GM23338 (cell line): Measurements from ENCODE around the gene GALNT11. TPM values are rescaled to one million over a fixed set of nuclear protein-coding genes. Genes with fewer than 3 reads are reported as not detected.

Source experiments
- ATAC-seq: fragments of 200-7000 bp; cut with Tn5 transposase; 3 replicates; pipeline ENCODE4 v1.9.1; 2020
- DNase-seq: peaks from one replicate; pipeline ENCODE4 v3.0.0-alpha.2; 2015; ENCODE audit warnings: low spot score
- H2AFZ ChIP-seq: fragments of 200-600 bp; sonication (generic); 2 replicates; pipeline ENCODE4 v1.8.0; 2016; ENCODE audit warnings: antibody characterized with exemption, mild to moderate bottlenecking, moderate library complexity
- H3F3A ChIP-seq: fragments of 200-600 bp; sonication (generic); replicated peaks from 2 replicates; pipeline ENCODE4 v1.8.0; 2017; ENCODE audit warnings: antibody characterized with exemption, mixed run types, low read depth
- H3K27ac ChIP-seq: fragments of 200-600 bp; sonication (generic); 2 replicates; pipeline ENCODE4 v1.6.1; 2016; ENCODE audit warnings: low read depth
- H3K27me3 ChIP-seq: fragments of 200-600 bp; sonication (generic); 2 replicates; pipeline ENCODE4 v1.8.0; 2016; ENCODE audit warnings: mild to moderate bottlenecking, mixed run types, moderate library complexity; ENCODE audit not compliant: insufficient read depth
- H3K36me3 ChIP-seq: fragments of 200-600 bp; sonication (generic); 2 replicates; pipeline ENCODE4 v1.8.0; 2016; ENCODE audit warnings: mild to moderate bottlenecking; ENCODE audit not compliant: insufficient read depth
- H3K4me1 ChIP-seq: fragments of 200-600 bp; sonication (generic); 2 replicates; pipeline ENCODE4 v1.8.0; 2016; ENCODE audit warnings: mild to moderate bottlenecking, moderate library complexity; ENCODE audit not compliant: insufficient read depth
- H3K4me2 ChIP-seq: fragments of 200-600 bp; sonication (generic); 2 replicates; pipeline ENCODE4 v1.7.1; 2017; ENCODE audit warnings: mixed run types
- H3K4me3 ChIP-seq: fragments of 200-600 bp; sonication (generic); 2 replicates; pipeline ENCODE4 v1.6.1; 2016; ENCODE audit warnings: mixed run types
- H3K79me2 ChIP-seq: fragments of 200-600 bp; sonication (generic); replicated peaks from 2 replicates; pipeline ENCODE4 v1.8.0; 2017; ENCODE audit warnings: mild to moderate bottlenecking; ENCODE audit not compliant: insufficient read depth
- H3K9me2 ChIP-seq: fragments of 200-600 bp; sonication (generic); 2 replicates; pipeline ENCODE4 v1.8.0; 2017; ENCODE audit not compliant: insufficient read depth
- H4K20me1 ChIP-seq: fragments of 200-600 bp; sonication (generic); replicated peaks from 2 replicates; pipeline ENCODE4 v1.8.0; 2017; ENCODE audit warnings: mild to moderate bottlenecking; ENCODE audit not compliant: insufficient read depth
- H3K27ac Mint-ChIP-seq: 2 replicates; pipeline ENCODE4 v1.8.0; 2020; ENCODE audit warnings: inconsistent platforms, mild to moderate bottlenecking, moderate library complexity, mixed read lengths
- H3K27me3 Mint-ChIP-seq: 3 replicates; pipeline ENCODE4 v1.8.0; 2022; ENCODE audit warnings: low read depth, mild to moderate bottlenecking, moderate library complexity, mixed read lengths, inconsistent platforms; ENCODE audit not compliant: insufficient read depth, poor library complexity
- H3K36me3 Mint-ChIP-seq: 3 replicates; pipeline ENCODE4 v1.8.0; 2021; ENCODE audit warnings: low read depth, mild to moderate bottlenecking, inconsistent platforms, moderate library complexity, mixed read lengths
- H3K4me1 Mint-ChIP-seq: 3 replicates; pipeline ENCODE4 v1.8.0; 2020; ENCODE audit warnings: mild to moderate bottlenecking, inconsistent platforms, mixed read lengths
- H3K4me3 Mint-ChIP-seq: 3 replicates; pipeline ENCODE4 v1.8.0; 2021; ENCODE audit warnings: moderate library complexity, mild to moderate bottlenecking, inconsistent platforms, mixed read lengths
- H3K9me3 Mint-ChIP-seq: 3 replicates; pipeline ENCODE4 v1.8.0; 2020; ENCODE audit warnings: moderate library complexity, mild to moderate bottlenecking, inconsistent platforms, mixed read lengths
- EZH2phosphoT487 ChIP-seq: fragments of 200-600 bp; sonication (generic); IDR thresholded peaks from one replicate; pipeline ENCODE4 v1.8.1; 2018; ENCODE audit warnings: antibody characterized with exemption; ENCODE audit not compliant: unreplicated experiment
- NANOG ChIP-seq: IDR thresholded peaks from 2 replicates; pipeline ENCODE4 v1.6.1; 2016; ENCODE audit warnings: antibody characterized with exemption, borderline replicate concordance
- STAT1 ChIP-seq: IDR thresholded peaks from one replicate; pipeline ENCODE4 v1.6.1; 2016; ENCODE audit warnings: antibody characterized with exemption; ENCODE audit not compliant: unreplicated experiment
- ZNF331 ChIP-seq: fragments of 250-450 bp; sonication (Bioruptor Pico); IDR thresholded peaks from 2 replicates; pipeline ENCODE4 v1.5.0; 2020; ENCODE audit warnings: low read depth, mild to moderate bottlenecking, moderate library complexity
- polyA plus RNA-seq: library from polyadenylated mRNA; unstranded; fragments of >200 nt; fragmentation: Nextera tagmentation; extraction: Ambion mirVana; gene quantifications from 2 replicates; pipeline ENCODE4 v1.2.1, GENCODE V29; 2016
- total RNA-seq: library from RNA; depleted of rRNA; stranded (reverse); fragments of >200 nt; shearing (Covaris generic); gene quantifications from 2 replicates; pipeline ENCODE4 v1.2.3, GENCODE V29; 2014
- TF ChIP-seq, protein P1 (sequence below), 2 experiments: fragments of 200-600 bp in 1 of 2; sonication (generic) in 1 of 2; conservative IDR thresholded peaks; 2 replicates each; pipeline versions ENCODE4 v1.5.1 to v1.6.1; 2016 to 2017; ENCODE audit warnings: antibody characterized with exemption in 2 of 2, low read depth in 2 of 2, mild to moderate bottlenecking in 2 of 2, moderate library complexity in 1 of 2
- TF ChIP-seq, protein P2 (sequence below): IDR thresholded peaks from one replicate; pipeline ENCODE4 v1.6.1; 2018; ENCODE audit warnings: antibody characterized with exemption; ENCODE audit not compliant: unreplicated experiment
- TF ChIP-seq, protein P3 (sequence below): IDR thresholded peaks from 2 replicates; pipeline ENCODE4 v1.6.1; 2016; ENCODE audit warnings: antibody characterized with exemption
- TF ChIP-seq, protein P4 (sequence below): fragments of 250-450 bp; sonication (Bioruptor Pico); IDR thresholded peaks from 2 replicates; pipeline ENCODE4 v1.5.0; 2020; ENCODE audit warnings: mild to moderate bottlenecking, moderate library complexity

The GALNT11 gene
- total and polyA plus RNA-seq, 2 experiments from 2014 or later: 16.1 to 33.6 TPM

DNA sequence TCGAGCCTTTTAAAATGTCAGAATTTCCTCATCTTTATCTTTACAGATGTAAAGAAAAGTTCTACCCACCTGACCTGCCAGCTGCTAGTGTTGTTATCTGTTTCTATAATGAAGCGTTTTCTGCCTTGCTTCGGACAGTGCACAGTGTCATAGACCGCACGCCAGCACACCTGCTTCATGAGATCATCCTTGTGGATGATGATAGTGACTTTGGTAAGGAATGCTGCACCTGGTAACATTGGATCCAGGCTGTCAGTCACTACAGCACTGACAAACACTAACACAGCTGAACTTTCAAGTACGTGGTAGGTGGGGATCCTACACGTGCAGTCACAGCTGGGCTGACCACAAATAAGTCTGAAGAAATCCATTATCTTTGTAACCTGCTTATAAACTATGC, 77.6 kb downstream of the GALNT11 start:
- Histone ChIP-seq H3K36me3 (no peaks in the 10 kb centered on the region), H3K4me3 (no peak overlapping the region), H4K20me1 (no peaks in the 10 kb centered on the region; the same call in 1 of the 2 replicates), H3K4me2 (no peak overlapping the region), H3K4me1 (no peaks in the 10 kb centered on the region), H2AFZ (no peak overlapping the region), H3F3A (no peaks in the 10 kb centered on the region), H3K27ac (no peak overlapping the region), H3K27me3 (no peaks in the 10 kb centered on the region), H3K79me2 (no peaks in the 10 kb centered on the region), H3K9me2 (no peaks in the 10 kb centered on the region)
- DNase-seq: no peak
- Mint-ChIP-seq H3K9me3 (no peaks in the 10 kb centered on the region), H3K36me3 (peaks cover 3% of the 10 kb centered on the region; the same call in 1 of the 3 replicates), H3K4me3 (no peak overlapping the region), H3K27ac (no peak overlapping the region), H3K27me3 (peaks cover 2% of the 10 kb centered on the region), H3K4me1 (no peaks in the 10 kb centered on the region; the same call in 2 of the 3 replicates)
- no peak for ATAC-seq
- TF ChIP-seq, protein P1, sequence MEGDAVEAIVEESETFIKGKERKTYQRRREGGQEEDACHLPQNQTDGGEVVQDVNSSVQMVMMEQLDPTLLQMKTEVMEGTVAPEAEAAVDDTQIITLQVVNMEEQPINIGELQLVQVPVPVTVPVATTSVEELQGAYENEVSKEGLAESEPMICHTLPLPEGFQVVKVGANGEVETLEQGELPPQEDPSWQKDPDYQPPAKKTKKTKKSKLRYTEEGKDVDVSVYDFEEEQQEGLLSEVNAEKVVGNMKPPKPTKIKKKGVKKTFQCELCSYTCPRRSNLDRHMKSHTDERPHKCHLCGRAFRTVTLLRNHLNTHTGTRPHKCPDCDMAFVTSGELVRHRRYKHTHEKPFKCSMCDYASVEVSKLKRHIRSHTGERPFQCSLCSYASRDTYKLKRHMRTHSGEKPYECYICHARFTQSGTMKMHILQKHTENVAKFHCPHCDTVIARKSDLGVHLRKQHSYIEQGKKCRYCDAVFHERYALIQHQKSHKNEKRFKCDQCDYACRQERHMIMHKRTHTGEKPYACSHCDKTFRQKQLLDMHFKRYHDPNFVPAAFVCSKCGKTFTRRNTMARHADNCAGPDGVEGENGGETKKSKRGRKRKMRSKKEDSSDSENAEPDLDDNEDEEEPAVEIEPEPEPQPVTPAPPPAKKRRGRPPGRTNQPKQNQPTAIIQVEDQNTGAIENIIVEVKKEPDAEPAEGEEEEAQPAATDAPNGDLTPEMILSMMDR (conservative IDR thresholded peaks at IDR 0.05; ENCODE audit: low read depth in 2 of 2): no peak
- TF ChIP-seq NANOG: no peak
- TF ChIP-seq, protein P2, sequence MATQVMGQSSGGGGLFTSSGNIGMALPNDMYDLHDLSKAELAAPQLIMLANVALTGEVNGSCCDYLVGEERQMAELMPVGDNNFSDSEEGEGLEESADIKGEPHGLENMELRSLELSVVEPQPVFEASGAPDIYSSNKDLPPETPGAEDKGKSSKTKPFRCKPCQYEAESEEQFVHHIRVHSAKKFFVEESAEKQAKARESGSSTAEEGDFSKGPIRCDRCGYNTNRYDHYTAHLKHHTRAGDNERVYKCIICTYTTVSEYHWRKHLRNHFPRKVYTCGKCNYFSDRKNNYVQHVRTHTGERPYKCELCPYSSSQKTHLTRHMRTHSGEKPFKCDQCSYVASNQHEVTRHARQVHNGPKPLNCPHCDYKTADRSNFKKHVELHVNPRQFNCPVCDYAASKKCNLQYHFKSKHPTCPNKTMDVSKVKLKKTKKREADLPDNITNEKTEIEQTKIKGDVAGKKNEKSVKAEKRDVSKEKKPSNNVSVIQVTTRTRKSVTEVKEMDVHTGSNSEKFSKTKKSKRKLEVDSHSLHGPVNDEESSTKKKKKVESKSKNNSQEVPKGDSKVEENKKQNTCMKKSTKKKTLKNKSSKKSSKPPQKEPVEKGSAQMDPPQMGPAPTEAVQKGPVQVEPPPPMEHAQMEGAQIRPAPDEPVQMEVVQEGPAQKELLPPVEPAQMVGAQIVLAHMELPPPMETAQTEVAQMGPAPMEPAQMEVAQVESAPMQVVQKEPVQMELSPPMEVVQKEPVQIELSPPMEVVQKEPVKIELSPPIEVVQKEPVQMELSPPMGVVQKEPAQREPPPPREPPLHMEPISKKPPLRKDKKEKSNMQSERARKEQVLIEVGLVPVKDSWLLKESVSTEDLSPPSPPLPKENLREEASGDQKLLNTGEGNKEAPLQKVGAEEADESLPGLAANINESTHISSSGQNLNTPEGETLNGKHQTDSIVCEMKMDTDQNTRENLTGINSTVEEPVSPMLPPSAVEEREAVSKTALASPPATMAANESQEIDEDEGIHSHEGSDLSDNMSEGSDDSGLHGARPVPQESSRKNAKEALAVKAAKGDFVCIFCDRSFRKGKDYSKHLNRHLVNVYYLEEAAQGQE: no peak
- TF ChIP-seq EZH2phosphoT487: no peak
- TF ChIP-seq ZNF331 (CRISPR knock-in tag): no peak
- TF ChIP-seq STAT1: no peak
- TF ChIP-seq, protein P3, sequence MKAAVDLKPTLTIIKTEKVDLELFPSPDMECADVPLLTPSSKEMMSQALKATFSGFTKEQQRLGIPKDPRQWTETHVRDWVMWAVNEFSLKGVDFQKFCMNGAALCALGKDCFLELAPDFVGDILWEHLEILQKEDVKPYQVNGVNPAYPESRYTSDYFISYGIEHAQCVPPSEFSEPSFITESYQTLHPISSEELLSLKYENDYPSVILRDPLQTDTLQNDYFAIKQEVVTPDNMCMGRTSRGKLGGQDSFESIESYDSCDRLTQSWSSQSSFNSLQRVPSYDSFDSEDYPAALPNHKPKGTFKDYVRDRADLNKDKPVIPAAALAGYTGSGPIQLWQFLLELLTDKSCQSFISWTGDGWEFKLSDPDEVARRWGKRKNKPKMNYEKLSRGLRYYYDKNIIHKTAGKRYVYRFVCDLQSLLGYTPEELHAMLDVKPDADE: no peak
- TF ChIP-seq, protein P4, sequence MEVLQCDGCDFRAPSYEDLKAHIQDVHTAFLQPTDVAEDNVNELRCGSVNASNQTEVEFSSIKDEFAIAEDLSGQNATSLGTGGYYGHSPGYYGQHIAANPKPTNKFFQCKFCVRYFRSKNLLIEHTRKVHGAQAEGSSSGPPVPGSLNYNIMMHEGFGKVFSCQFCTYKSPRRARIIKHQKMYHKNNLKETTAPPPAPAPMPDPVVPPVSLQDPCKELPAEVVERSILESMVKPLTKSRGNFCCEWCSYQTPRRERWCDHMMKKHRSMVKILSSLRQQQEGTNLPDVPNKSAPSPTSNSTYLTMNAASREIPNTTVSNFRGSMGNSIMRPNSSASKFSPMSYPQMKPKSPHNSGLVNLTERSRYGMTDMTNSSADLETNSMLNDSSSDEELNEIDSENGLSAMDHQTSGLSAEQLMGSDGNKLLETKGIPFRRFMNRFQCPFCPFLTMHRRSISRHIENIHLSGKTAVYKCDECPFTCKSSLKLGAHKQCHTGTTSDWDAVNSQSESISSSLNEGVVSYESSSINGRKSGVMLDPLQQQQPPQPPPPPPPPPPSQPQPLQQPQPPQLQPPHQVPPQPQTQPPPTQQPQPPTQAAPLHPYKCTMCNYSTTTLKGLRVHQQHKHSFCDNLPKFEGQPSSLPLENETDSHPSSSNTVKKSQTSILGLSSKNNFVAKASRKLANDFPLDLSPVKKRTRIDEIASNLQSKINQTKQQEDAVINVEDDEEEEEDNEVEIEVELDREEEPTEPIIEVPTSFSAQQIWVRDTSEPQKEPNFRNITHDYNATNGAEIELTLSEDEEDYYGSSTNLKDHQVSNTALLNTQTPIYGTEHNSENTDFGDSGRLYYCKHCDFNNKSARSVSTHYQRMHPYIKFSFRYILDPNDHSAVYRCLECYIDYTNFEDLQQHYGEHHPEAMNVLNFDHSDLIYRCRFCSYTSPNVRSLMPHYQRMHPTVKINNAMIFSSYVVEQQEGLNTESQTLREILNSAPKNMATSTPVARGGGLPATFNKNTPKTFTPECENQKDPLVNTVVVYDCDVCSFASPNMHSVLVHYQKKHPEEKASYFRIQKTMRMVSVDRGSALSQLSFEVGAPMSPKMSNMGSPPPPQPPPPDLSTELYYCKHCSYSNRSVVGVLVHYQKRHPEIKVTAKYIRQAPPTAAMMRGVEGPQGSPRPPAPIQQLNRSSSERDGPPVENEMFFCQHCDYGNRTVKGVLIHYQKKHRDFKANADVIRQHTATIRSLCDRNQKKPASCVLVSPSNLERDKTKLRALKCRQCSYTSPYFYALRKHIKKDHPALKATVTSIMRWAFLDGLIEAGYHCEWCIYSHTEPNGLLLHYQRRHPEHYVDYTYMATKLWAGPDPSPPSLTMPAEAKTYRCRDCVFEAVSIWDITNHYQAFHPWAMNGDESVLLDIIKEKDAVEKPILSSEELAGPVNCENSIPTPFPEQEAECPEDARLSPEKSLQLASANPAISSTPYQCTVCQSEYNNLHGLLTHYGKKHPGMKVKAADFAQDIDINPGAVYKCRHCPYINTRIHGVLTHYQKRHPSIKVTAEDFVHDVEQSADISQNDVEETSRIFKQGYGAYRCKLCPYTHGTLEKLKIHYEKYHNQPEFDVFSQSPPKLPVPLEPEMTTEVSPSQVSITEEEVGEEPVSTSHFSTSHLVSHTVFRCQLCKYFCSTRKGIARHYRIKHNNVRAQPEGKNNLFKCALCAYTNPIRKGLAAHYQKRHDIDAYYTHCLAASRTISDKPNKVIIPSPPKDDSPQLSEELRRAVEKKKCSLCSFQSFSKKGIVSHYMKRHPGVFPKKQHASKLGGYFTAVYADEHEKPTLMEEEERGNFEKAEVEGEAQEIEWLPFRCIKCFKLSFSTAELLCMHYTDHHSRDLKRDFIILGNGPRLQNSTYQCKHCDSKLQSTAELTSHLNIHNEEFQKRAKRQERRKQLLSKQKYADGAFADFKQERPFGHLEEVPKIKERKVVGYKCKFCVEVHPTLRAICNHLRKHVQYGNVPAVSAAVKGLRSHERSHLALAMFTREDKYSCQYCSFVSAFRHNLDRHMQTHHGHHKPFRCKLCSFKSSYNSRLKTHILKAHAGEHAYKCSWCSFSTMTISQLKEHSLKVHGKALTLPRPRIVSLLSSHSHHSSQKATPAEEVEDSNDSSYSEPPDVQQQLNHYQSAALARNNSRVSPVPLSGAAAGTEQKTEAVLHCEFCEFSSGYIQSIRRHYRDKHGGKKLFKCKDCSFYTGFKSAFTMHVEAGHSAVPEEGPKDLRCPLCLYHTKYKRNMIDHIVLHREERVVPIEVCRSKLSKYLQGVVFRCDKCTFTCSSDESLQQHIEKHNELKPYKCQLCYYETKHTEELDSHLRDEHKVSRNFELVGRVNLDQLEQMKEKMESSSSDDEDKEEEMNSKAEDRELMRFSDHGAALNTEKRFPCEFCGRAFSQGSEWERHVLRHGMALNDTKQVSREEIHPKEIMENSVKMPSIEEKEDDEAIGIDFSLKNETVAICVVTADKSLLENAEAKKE: no peak
